Activated gamma-delta T cell (primary cell): ENCODE results near the gene PPP3CA.
"Not testable (repeated sequence)": the region's sequence is repeated elsewhere in the genome, so short reads cannot be mapped to it uniquely, and the experiment has no call there.

Experiments
- DNase-seq: peaks from one replicate; lab custom pipeline; 2025; lab: John Stamatoyannopoulos, UW

Gene PPP3CA

GRCh38 chr4:101101072-101101471, 246.3 kb downstream of the PPP3CA start:
- DNase-seq: no peak

GRCh38 chr4:101098666-101099400, 248.5 kb downstream of the PPP3CA start:
- no peak for DNase-seq

- DNase-seq: not testable (repeated sequence)
Measured at GRCh38 chr4:101092609-101093008, 254.7 kb downstream of the PPP3CA start.

- DNase-seq: no peak
Measured at GRCh38 chr4:101089168-101089567, 258.2 kb downstream of the PPP3CA start.

- DNase-seq: no peak
Measured at GRCh38 chr4:101086801-101087586, 260.3 kb downstream of the PPP3CA start.

GRCh38 chr4:101083131-101083530, 264.2 kb downstream of the PPP3CA start:
- no peak for DNase-seq

GRCh38 chr4:101081695-101082369, 265.5 kb downstream of the PPP3CA start:
- DNase-seq: no peak

- DNase-seq: no peak
Measured at GRCh38 chr4:101081166-101081565, 266.2 kb downstream of the PPP3CA start.

GRCh38 chr4:101078950-101079349, 268.4 kb downstream of the PPP3CA start:
- no peak for DNase-seq

GRCh38 chr4:101076032-101076431, 271.3 kb downstream of the PPP3CA start:
- no peak for DNase-seq

GRCh38 chr4:101075536-101075935, 271.8 kb downstream of the PPP3CA start:
- DNase-seq: no peak

- no peak for DNase-seq
Measured at GRCh38 chr4:101074326-101074725, 273.0 kb downstream of the PPP3CA start.

GRCh38 chr4:101071241-101071640, 276.1 kb downstream of the PPP3CA start:
- DNase-seq: no peak

GRCh38 chr4:101068115-101068514, 279.2 kb downstream of the PPP3CA start:
- no peak for DNase-seq

- no peak for DNase-seq
Measured at GRCh38 chr4:101067383-101067782, 279.9 kb downstream of the PPP3CA start.

GRCh38 chr4:101066626-101067170, 280.6 kb downstream of the PPP3CA start:
- no peak for DNase-seq

- no peak for DNase-seq
Measured at GRCh38 chr4:101065935-101066485, 281.3 kb downstream of the PPP3CA start.

GRCh38 chr4:101065346-101065745, 282.0 kb downstream of the PPP3CA start:
- DNase-seq: no peak

- DNase-seq: no peak
Measured at GRCh38 chr4:101064541-101065180, 282.7 kb downstream of the PPP3CA start.

- no peak for DNase-seq
Measured at GRCh38 chr4:101055392-101055791, 291.9 kb downstream of the PPP3CA start.

- DNase-seq: no peak
Measured at GRCh38 chr4:101050837-101051205, 296.5 kb downstream of the PPP3CA start.
